ENCODE data around the gene CST11. TPM values are rescaled to one million over a fixed set of nuclear protein-coding genes. Genes with fewer than 3 reads are reported as not detected.
"Not testable (repeated sequence)": the region's sequence is repeated elsewhere in the genome, so short reads cannot be mapped to it uniquely, and the experiment has no call there.

Gene CST11, protein sequence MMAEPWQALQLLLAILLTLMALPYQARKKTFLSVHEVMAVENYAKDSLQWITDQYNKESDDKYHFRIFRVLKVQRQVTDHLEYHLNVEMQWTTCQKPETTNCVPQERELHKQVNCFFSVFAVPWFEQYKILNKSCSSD
- total RNA-seq: not detected

DNA sequence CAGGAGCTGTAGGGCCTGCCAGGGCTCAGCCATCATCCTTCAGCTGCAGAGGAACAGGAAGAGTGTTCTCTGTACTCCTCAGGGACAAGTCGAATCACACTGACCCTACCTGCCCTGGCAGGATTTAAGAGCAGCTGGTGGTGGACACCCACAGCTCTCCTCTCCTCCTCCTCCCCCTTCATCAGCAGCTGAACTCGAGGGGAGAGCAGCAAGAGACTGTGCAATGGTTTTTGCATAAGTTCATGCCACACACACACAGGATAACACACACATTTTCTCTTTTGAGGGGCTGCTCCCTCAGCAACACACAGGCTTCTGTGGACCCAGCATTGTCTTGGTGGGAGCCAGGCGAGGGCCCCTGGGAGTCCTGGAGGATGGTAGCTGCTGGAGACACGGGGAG is at the start of gene CST11:
TSS of gene CST11 (minus strand) at position 101 of the 400 bp plus-strand sequence. CDS start at position 36, 65 bp downstream.
- CTCF ChIA-PET: interaction anchor here (0.9 kb wide), 1 partner anchor 9 kb away, joined by 3 read pairs; no protein-coding TSS in a partner anchor
- POLR2A ChIA-PET: no interaction called here

DNA sequence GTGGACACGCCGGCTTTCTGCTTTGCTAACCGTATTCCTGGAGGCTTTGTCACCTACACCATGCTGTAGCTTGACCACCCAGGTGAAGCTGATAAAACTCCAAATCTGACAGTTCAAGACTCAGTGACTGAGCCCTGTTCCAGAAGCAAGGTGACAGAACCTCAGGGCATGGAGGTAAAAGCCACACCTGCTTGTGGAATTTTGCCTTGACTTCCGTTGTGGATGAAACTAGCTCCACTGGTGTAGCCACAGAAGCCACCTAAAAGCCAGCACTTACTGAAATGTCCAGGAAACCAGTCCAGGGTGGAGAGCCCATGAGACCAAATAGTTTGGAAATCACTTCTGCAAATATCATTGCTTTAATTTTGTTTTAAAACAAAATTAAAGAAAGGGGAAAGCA is 49.2 kb upstream of the CST11 start:
- CTCF ChIA-PET: no interaction called here
- POLR2A ChIA-PET: no interaction called here

DNA sequence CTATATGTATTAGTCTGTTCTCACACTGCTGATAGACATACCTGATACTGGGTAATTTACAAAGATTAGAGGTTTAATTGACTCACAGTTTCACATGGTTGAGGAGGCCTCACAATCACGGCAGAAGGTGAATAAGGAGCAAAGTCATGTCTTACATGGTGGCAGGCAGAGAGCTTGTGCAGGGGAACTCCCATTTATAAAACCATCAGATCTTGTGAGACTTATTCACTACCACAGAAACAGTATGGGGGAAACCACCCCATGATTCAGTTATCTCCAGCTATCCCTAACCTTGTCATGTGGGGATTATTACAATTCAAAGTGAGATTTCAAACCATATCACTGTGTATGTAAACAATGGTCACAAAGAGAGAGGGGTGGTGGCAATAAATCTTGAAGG is 44.9 kb upstream of the CST11 start:
- CTCF ChIA-PET: no interaction called here

DNA sequence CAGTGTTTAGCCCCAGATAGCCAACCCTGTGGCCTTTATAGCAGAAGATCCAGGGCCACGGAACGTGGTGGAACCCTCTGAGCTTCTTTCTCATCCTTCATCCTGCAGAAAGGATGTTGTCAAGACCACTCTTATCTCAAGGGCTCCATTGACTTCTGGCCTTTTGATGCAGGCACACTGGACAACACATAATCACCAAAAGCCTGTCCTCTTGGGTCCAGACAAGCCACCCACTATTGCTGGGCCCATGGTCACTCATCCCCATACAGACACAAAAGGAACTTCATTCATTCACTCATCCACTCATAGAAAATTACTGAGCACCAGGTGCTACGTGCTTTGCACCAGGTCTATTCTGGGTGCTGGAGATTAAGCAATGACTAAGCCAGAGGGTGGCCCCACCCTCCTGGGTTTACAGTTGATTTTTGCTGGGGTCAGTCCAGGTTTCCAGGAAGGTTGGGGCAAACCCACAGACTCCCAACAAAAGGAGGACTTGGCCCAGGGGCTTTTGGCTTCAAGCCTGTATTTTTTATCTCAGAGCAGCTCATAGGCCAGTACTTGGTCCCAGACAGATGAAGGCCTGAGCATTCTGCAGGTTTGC is 40.6 kb upstream of the CST11 start:
- CTCF ChIA-PET: no interaction called here
- POLR2A ChIA-PET: no interaction called here

More for the DNA sequence above, 44.9 kb upstream of the CST11 start:
- POLR2A ChIA-PET: interaction anchor here (0.9 kb wide), 1 partner anchor 148 kb away, joined by 4 read pairs; no protein-coding TSS in a partner anchor

DNA sequence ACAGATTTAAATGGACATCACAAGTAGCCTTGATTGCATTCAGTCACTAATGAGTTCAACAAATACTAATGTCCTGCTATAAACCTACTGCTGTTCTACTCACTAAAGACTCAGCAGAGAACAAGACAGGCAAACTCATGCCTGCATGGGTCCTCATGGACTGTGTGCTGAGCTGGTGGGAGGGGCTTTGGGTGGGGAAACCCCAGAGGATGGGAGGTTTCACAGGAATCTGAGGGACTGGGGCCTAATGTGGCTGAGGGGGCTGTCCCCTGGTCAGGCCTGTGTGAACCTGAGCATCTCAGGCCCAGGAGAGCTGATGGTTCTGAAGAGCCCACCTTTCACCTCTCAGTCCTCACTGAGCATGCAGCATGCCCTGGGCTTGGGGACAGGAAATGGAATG is 39.6 kb upstream of the CST11 start:
- ChIA-PET POLR2A (no interaction called here), CTCF (no interaction called here)

DNA sequence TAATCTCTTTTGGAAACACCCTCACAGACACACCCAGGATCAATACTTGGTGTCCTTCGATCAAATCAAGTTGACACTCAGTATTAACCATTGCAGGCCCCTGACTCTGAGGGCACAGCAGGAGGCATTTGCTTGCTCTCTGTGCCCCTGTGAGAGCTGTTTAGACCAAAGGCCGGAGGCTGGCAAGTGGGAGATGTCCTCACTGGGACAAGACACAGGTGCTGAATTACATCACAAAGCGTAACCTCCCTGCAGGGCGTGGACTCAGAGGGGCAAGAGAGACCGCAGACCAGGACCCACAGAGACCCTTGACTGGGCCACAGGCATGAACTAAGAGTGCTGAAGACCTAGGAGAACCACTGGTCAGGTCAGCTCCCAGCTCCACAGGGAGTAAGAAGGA is 38.1 kb upstream of the CST11 start, which contains the start of gene CST8:
TSS of gene CST8 (plus strand) at position 301 of the 400 bp plus-strand sequence. CDS start 551 bp downstream, outside the sequence.
- CTCF ChIA-PET: no interaction called here
- POLR2A ChIA-PET: no interaction called here

DNA sequence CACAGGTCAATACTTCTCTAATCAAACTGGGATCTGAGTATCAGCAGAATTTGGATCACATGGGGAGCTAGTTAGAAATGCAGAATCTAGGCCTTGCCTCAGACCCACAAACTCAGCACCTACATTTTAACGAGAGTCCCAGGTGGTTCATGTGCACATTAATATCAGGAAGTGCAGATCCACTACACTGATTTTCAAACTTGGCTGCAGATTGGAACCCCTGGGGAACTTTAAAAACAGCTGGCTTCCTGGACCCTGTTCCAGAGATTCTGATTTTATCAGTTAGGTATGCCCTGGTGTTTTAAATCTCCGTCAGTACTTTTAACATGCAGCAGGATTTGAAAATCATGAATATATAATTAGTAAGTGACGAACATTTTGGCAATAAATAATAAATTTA is 36.3 kb upstream of the CST11 start:
- CTCF ChIA-PET: no interaction called here
- POLR2A ChIA-PET: no interaction called here

DNA sequence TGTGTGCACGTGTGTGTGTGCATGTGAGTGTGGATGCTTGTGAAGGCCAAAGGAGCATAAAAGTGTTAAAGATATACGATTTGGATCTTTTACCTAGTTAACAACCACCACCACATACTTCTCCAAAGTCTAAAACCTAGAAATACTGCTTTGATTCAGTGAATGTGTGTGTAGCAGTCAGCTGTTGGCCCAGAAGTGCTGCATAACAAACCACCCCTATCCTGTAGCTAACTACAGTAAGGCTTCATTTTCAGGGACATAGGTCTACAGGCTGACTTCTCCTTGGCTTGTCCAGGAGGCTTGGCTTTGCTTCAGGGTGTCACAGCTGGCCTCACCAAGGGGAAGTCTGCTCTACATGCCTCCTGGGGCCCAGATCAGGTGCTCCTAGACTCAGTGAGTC is 35.8 kb upstream of the CST11 start:
- CTCF ChIA-PET: no interaction called here

DNA sequence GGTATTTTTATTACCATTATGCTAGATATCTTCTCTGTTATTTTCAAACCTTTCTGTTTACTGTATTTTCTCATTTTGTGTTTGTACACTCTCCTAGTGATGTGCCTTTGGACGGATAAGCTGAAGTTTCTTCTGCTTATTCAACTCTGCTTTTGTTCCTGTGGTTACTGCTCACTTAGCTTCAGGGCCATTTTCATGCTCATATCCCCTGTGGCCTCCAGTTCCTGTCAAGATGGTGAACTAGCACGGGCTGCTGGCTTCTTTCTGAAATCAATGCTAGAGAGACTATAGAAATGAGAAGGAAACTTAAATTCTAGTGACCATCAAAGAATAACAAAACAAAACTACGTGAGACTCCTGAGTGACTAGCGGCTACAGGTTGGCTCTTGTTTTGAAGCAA is 31.4 kb upstream of the CST11 start:
- CTCF ChIA-PET: no interaction called here
- POLR2A ChIA-PET: no interaction called here

More for the DNA sequence above, 35.8 kb upstream of the CST11 start:
- POLR2A ChIA-PET: interaction anchor here (0.6 kb wide), 1 partner anchor 1055 kb away, joined by 3 read pairs; no protein-coding TSS in a partner anchor

DNA sequence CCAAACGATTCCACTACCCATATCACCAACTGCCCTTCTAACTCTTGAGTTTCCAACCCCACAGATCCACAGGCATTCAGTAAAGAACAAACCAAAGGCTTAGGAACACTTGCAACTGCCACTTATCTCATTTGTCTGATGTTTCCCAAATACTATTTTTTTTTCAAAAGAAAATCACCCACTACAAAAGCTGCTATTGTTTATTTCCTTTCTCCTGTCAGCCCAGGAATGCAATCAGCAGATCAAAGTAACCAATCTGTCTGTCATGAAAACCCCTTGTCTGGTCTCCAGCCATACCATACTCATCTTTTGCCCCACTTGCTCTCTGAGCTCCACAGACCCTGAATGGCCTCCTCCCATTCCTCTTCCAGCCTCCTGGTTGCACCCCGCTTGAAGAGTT is 29.5 kb upstream of the CST11 start:
- ChIA-PET CTCF (no interaction called here), POLR2A (no interaction called here)

DNA sequence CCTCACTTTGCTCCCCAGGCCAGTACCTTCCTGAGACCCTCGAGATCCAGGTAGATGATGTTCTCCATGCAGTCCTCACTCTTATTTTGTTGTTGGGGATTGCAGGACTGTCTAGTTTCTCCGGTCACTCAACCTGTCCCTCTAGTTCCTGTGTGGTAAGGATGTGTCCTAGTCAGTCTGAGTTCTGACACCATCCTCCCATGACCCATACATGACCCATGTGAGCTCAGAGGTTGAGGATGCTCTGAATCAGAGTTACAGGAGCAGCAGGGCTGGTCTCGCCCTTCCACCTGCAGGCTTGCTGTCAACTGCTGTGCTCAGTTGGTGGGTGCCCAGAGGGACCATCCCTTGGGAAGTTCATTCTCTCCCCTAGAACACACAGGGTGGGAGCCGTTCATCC is 26.4 kb upstream of the CST11 start:
- ChIA-PET POLR2A (no interaction called here), CTCF (no interaction called here)

DNA sequence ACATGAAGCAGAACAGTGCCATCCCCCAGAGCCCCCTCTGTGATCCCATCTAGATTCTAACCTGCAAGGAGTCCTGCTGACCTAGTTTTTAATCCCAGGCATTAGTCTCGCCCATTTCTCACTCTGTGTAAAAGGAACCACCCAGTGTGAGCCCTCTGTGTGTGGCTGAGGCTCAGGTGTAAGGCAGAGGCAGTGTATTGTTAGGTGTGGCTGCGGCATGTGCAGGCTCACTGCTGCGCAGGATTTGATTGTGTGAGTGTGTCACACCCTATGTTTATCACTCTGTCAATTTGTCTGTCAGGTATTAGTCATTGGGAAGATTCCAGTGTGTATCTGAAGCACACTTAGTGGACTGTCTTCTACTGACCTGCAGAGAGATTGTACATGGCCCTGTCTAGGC is 24.5 kb upstream of the CST11 start:
- ChIA-PET POLR2A (no interaction called here), CTCF (no interaction called here)

DNA sequence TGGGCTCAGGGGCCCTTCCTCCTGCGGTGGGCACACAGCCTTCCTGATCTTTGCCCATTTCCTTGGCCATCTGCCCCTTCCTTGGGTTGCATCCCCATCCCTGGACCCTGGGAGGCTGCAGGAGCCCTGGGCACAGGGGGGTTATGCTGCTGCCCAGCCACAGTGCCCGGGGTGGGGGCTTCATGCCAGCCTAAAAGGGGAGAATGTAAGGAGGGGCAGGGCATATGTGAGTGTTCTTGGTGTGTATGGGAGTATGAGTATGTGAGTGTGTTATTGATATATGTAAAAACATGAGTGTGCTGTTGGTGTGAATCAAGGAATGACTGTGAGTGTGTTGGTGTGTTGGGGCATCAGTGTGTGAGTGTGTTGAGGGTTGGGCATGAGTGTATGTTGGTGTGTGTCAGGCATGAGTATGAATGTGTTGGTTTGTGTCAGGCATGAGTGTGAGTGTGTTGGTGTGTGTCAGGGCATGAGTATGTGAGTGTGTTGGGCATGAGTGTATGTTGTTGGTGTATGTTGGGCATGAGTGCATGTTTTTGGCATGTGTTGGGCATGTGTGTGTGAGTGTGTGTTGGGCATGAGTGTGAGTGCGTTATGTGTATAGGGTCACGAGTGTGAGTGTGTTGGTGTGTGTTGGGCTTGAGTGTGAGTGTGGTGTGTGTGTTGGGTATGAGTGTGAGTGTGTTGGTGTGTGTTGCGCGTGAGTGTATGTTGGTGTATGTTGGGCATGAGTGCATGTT is 23.5 kb upstream of the CST11 start:
- CTCF ChIA-PET: no interaction called here
- POLR2A ChIA-PET: no interaction called here

DNA sequence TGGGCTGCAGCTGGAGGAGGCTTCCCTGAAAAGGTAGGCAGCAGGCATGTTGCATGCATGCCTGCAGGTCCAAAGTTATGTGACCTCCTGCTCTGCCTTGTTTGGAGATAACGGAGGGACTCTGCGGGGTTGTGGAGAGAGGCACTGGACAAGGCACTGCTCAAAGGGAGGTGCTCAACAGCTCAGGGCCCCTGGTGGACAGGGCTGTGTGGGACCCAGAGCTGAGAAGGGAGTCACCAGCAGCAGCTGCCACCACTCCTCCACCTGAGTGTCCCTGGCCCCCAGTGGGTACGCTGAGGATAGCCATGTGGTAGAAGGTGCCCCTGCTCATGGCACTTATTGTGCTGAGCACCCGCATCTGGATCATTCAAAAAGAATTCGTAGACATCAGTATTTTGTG is 22.7 kb upstream of the CST11 start:
- CTCF ChIA-PET: no interaction called here
- POLR2A ChIA-PET: no interaction called here

DNA sequence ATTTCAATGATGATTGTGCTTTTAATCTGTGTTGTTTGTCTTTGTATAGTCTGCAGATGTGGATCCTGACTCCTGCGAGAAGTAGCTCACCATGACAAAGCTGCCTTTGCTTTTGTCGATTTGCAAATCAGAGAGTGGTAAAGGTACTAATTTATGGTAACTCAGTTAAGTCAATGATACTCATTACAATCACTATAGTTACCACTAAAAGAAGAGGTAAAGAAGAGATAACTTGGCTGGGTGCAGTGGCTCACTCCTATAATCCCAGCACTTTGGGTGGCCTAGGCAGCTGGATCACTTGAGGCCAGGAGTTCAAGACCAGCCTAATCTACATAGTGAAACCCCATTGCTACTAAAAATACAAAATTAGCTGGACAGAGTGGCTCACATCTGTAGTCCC is 20.6 kb upstream of the CST11 start:
- CTCF ChIA-PET, POLR2A ChIA-PET: not testable (repeated sequence)

DNA sequence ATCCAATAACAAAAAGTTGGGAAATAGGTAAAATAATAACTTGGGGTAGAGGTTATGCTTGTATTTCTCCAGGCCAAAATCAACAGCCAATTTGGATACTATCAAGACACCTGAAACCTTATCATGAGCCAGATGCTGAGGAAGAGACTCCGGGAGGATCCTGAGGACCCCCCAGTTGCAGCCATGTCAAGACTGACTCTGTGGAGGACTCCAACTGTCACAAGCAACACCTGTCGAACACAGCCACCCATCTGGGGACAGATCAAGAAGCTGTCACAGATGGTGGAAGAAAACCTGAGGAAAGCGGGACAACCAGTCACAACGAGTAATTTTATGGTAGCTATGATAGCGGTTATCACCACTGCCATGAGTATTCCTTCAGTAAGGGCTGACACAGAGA is 19.6 kb upstream of the CST11 start:
- POLR2A ChIA-PET, CTCF ChIA-PET: not testable (repeated sequence)

DNA sequence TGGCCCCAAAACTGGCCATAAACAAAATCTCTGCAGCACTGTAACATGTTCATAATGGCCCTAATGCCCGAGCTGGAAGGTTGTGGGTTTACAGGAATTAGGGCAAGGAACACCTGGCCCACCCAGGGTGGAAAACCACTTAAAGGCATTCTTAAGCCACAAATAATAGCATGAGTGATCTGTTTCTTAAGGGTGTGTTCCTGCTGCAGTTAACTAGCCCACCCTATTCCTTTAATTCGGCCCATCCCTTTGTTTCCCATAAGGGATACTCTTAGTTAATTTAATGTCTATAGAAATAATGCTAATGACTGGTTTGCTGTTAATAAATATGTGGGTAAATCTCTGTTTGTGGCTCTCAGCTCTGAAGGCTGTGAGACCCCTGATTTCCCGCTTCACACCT is 14.3 kb upstream of the CST11 start:
- POLR2A ChIA-PET, CTCF ChIA-PET: not testable (repeated sequence)

DNA sequence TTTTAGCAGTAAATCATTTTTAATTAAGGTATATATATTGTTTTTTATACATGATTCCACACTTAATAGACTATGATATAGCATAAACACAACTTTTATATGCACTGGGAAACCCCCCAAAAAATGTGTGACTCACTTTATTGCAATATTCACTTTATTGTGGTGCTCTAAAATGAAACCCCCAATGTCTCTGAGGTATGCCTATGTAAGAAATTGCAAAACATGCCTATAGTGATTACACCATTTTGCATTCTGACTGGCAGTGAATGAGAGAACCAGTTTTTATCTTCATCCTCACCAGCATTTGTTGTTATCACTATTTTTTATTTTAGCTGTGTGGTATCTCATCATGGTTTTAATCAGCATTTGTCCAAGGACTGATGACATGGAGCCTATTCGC is 8.5 kb upstream of the CST11 start:
- CTCF ChIA-PET: no interaction called here

DNA sequence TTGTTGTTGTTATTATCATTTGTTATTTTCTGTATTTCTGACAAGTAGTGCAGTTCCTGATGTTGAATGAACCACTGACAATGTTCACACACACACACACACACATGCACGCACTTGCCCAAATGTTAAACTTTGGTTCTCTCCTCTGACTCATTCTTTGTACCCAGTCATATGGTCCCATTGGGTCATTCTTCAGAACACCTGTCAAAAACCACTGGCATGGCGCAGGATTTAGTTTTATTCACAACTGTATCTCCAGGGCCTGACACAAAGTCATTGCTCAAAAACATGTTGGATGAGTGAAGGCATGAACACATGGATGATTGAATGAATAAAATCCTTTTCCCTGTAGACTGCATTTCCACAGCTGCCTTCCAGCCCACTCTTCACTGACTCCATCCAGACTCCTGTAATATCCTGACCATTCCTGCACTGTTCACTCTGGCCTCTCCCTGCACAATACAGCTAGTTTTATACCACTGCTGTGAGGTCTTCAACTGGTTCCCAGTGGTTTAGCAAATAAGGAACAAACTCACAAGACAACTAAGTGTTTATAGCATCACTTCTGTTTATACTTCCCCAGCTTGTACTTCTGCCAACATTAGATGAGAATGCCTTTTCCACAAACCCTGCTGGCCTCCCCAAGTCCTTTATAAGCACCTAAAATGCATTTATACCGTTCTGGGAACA is 6.9 kb upstream of the CST11 start:
- POLR2A ChIA-PET: interaction anchor here (0.6 kb wide), 1 partner anchor 22 kb away, joined by 3 read pairs; no protein-coding TSS in a partner anchor

More for the DNA sequence above, 8.5 kb upstream of the CST11 start:
- POLR2A ChIA-PET: no interaction called here

DNA sequence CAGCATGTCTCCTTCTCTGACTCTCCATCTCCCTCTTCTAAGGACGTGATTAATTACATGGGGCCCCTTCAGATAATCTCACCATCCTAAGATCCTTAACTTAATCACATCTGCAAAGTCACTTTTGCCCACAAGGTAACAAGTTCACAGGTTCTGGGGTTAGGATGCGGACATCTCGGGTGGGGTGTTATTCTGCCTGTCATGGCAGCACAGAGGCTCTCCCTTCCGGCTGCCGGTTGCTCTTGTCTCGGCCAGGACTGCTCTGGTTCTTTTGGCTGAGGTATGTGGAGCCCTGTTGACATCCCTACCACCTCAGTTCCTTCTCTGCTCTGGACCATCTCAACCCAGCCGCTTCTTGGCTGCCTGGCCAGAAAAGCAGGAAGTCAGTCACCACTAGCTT is 4.2 kb upstream of the CST11 start:
- CTCF ChIA-PET: no interaction called here
- POLR2A ChIA-PET: no interaction called here

More for the DNA sequence above, 6.9 kb upstream of the CST11 start:
- CTCF ChIA-PET: interaction anchor here (0.6 to 0.7 kb wide), 2 partner anchors 12 to 39 kb away, joined by 3 read pairs; partner anchors contain the start of gene NAPB

DNA sequence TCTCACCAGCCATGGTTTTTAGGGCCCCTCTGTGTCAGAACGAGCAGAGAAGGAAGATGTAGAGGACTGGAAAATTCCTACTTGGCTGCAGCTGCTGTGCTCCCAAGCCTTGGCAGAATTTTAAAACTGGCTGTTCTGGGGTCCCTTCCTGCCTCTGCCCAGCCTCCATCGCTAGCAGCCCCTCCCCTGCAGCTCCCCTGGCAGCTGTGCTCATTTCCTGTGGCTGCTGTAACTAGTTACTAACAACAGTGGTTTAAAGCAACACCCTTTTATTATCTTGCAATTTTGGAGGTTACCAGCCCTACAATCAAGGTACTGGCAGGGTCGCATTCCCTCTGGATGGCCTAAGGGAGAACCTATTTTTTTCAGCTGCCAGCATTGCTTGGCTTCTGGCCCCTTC is 3.7 kb upstream of the CST11 start:
- CTCF ChIA-PET: no interaction called here
- POLR2A ChIA-PET: no interaction called here

Data from activated CD8-positive, alpha-beta memory T cell treated with anti-CD3 and anti-CD28 coated beads for 36 hours (primary cell).